ENCODE data around the gene EMX1.

The EMX1 gene

DNA sequence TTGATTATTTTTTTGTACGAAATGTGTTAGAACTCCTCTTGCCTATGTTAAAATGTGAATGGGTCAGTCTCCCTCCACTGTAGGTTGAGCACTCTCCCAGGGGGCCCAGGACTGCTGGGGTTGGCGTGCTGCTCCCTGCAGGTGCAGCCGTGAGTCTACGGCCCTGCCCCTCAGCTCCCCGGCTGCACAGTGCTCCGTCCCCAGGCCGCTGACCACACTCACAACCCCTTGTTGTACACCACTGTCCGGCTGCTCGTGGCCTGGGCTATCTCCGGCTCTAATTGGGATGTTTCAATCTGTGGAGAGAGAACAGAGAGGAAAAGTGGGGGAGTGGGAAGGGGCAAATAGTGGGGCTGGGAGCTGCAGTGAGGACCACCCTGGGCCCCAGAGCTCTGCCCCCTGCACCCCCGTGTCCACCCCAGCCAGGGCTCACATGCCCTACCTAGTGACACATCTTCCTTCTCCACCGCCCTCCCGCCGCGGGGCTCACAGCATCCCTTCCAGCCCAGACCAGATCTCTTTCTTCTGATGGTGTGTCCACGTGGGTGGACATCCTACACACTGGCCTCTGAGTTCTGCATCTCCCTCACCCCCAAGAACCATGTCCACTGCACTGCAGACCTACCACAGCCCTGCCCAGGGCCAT lies 27.6 kb downstream of the EMX1 start:
- H3K4me3 ChIP-seq (ENCODE audit: low read depth, low read length) = no peak overlapping the region
- DNase-seq (ENCODE audit: low read depth) = no peak
- TF ChIP-seq, protein P1, sequence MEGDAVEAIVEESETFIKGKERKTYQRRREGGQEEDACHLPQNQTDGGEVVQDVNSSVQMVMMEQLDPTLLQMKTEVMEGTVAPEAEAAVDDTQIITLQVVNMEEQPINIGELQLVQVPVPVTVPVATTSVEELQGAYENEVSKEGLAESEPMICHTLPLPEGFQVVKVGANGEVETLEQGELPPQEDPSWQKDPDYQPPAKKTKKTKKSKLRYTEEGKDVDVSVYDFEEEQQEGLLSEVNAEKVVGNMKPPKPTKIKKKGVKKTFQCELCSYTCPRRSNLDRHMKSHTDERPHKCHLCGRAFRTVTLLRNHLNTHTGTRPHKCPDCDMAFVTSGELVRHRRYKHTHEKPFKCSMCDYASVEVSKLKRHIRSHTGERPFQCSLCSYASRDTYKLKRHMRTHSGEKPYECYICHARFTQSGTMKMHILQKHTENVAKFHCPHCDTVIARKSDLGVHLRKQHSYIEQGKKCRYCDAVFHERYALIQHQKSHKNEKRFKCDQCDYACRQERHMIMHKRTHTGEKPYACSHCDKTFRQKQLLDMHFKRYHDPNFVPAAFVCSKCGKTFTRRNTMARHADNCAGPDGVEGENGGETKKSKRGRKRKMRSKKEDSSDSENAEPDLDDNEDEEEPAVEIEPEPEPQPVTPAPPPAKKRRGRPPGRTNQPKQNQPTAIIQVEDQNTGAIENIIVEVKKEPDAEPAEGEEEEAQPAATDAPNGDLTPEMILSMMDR (conservative IDR thresholded peaks at IDR 0.05; ENCODE audit: low read depth, low read length) = no peak

DNA sequence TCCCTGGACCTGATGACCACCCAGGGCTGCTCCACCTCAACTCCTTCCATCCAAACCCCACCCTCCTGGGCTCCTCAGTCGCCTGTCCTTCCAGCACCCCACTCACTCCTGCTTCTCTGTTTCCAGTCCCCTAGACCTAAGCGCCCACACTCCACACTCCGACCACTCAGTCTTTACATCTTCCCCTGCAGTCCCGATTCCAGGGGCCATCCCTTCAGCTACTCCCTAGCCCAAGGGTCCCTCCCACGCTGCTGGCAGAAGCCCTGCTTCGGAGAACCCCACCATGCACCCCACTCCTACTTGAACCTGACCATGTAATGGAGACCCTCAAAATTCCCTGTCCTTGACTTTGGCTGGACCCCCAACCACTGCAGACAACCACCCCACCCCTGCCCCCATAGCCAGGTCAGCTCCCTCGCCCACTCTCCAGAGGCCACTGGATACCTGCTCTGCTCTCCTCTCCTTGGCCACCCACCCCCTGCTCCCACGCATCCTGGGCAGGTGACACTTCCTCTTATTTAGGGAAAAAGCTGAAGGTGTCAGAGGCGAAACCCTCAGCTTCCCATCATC lies 28.2 kb downstream of the EMX1 start:
- no peak for DNase-seq (ENCODE audit: low read depth)
- H3K4me3 ChIP-seq (ENCODE audit: low read depth, low read length) = no peak overlapping the region
- TF ChIP-seq, protein P1 (conservative IDR thresholded peaks at IDR 0.05; ENCODE audit: low read depth, low read length) = no peak

DNA sequence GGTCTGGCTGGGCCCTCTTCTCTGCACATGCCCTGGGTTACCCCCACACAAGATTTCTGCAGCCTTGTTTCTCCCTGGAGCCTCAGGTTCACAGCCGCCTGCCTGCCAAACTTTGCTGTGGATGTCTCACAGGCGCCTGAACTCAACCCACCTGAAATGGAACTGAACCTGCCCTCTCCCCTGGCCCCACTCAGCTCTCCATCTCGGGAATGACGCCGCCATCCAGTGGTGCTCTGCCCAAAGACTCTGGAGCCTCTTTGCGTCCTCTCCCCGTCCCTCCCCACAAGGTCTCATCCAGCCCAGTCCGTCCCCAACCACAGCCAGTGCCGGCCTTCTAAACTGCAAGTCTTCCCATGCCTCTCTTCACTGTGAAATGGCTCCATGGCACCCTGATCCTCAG lies 29.1 kb downstream of the EMX1 start:
- TF ChIP-seq, protein P1 (conservative IDR thresholded peaks at IDR 0.05; ENCODE audit: low read depth, low read length) = no peak
- H3K4me3 ChIP-seq (ENCODE audit: low read depth, low read length) = no peak overlapping the region
- DNase-seq (ENCODE audit: low read depth) = no peak

DNA sequence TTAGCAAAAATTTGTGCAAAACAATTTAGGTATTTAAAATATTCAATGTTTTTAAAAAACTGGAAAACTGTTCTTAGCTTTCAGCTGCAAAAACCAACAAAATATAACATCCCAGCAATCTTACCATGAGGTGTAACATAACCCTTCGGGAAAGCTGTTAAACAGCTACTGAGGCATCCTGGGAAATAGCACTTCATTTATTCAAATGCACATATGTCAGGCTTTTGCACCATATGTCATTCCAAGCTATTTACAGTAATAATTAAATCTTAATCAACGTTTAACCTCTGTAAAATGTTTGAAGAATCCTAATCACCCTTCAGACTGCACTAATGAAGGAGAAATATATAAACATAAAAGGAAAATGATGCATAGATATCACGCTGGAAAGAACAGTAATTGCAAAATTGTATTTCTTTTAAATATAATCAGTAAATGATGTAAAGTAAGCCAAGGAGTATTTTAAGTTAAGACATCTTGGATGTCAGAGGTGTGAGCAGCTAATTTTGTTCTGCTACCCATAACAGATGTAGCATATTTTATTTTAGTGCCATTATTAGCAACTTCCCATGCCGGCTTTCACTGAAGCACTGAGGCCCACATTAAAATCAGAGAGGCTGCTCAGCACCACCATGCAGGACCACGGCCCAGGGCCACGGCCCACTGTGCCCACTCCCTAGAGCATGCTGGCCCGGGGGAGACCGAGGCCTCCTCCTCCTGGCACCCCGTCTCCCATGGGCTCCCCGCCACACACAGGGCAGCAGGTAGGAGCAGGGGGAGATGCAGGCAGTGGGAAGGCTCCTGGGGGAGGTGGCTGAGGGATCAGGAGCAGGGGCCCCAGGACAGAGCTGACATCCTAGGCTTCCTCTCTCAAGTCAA lies 30.9 kb downstream of the EMX1 start:
- no peak overlapping the region for H3K4me3 ChIP-seq (ENCODE audit: low read depth, low read length)
- TF ChIP-seq, protein P1 (conservative IDR thresholded peaks at IDR 0.05; ENCODE audit: low read depth, low read length) = no peak
- no peak for DNase-seq (ENCODE audit: low read depth)

DNA sequence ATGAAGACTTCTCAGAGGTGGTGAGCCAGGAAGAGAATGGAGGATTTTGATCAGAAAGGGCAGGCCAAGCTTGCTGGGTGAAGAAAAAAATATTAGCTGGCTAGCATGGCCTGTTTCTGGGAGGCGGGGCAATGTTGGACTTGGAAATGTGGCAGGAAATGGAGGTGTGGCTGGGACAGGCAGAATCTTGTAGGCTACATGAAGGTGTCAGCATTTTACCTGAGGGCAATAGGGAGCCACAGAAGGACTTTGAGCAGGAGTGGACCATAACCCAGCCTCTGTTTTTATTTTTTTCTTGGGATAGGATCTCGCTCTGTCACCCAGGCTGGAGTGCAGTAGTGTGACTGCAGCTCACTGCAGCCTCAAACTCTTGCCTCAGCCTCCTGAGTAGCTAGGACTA lies 31.7 kb downstream of the EMX1 start:
- TF ChIP-seq, protein P1 (conservative IDR thresholded peaks at IDR 0.05; ENCODE audit: low read depth, low read length) = no peak
- DNase-seq (ENCODE audit: low read depth) = no peak

DNA sequence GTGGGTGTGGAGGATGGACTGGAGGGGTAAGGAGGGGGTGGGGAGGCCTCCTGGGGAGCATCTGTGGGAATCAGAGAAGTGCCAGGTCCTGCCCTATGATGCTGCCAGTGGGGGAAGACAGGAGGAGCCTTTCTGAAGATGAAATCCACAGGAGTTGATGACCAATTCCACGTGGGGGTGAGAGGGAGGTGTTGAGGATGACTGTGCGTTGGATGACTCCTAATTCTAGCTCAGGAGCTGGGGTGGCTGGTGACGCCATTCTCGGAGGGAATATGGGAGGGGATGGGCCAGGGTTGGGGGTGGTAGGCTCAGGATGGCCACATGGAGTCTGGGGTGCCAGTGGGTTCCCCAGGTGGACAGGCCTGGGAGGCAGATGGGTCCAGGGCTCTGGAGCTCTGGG lies 32.3 kb downstream of the EMX1 start:
- TF ChIP-seq, protein P1 (conservative IDR thresholded peaks at IDR 0.05; ENCODE audit: low read depth, low read length) = no peak

More for the DNA sequence above, 31.7 kb downstream of the EMX1 start:
- no peak overlapping the region for H3K4me3 ChIP-seq (ENCODE audit: low read depth, low read length)

More for the DNA sequence above, 32.3 kb downstream of the EMX1 start:
- H3K4me3 ChIP-seq (ENCODE audit: low read depth, low read length) = no peak overlapping the region
- DNase-seq (ENCODE audit: low read depth) = no peak

Data from choroid plexus epithelial cell (primary cell).